ENCODE measurements around the gene NGEF.

DNA sequence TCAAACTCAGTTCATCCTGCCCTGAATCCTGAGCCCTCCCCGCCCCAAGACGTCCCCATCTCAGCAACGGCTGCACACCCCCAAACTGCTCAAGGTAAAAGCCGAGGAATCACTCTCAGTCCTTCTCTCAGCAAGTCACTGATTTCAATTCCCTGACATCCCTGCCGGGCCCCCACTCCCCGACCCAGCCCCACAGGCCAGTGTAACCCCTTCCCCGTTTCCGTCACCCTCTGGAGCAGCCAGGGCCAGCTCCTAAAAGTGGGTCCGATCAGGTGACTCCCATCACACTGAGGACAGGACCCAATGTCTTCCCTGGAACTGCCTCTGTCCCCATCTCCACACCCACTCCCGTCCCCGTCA lies 122.5 kb downstream of the NGEF start:
- no peak for TF ChIP-seq KDM1A (IDR thresholded peaks at IDR 0.05)
- TF ChIP-seq, protein P1, sequence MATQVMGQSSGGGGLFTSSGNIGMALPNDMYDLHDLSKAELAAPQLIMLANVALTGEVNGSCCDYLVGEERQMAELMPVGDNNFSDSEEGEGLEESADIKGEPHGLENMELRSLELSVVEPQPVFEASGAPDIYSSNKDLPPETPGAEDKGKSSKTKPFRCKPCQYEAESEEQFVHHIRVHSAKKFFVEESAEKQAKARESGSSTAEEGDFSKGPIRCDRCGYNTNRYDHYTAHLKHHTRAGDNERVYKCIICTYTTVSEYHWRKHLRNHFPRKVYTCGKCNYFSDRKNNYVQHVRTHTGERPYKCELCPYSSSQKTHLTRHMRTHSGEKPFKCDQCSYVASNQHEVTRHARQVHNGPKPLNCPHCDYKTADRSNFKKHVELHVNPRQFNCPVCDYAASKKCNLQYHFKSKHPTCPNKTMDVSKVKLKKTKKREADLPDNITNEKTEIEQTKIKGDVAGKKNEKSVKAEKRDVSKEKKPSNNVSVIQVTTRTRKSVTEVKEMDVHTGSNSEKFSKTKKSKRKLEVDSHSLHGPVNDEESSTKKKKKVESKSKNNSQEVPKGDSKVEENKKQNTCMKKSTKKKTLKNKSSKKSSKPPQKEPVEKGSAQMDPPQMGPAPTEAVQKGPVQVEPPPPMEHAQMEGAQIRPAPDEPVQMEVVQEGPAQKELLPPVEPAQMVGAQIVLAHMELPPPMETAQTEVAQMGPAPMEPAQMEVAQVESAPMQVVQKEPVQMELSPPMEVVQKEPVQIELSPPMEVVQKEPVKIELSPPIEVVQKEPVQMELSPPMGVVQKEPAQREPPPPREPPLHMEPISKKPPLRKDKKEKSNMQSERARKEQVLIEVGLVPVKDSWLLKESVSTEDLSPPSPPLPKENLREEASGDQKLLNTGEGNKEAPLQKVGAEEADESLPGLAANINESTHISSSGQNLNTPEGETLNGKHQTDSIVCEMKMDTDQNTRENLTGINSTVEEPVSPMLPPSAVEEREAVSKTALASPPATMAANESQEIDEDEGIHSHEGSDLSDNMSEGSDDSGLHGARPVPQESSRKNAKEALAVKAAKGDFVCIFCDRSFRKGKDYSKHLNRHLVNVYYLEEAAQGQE (IDR thresholded peaks at IDR 0.05; ENCODE audit: borderline replicate concordance): no peak
- TF ChIP-seq, protein P1 (CRISPR knock-in tag; IDR thresholded peaks at IDR 0.05; ENCODE audit: low read depth): no peak
- TF ChIP-seq EZH2 (IDR thresholded peaks at IDR 0.05; ENCODE audit: borderline replicate concordance, low read depth, low read length): no peak
- TF ChIP-seq, protein P2, sequence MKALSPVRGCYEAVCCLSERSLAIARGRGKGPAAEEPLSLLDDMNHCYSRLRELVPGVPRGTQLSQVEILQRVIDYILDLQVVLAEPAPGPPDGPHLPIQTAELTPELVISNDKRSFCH (CRISPR knock-in tag; IDR thresholded peaks at IDR 0.05): no peak
- TF ChIP-seq, protein P2 (tag; IDR thresholded peaks at IDR 0.05): no peak
- TF ChIP-seq, protein P3, sequence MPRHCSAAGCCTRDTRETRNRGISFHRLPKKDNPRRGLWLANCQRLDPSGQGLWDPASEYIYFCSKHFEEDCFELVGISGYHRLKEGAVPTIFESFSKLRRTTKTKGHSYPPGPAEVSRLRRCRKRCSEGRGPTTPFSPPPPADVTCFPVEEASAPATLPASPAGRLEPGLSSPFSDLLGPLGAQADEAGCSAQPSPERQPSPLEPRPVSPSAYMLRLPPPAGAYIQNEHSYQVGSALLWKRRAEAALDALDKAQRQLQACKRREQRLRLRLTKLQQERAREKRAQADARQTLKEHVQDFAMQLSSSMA (CRISPR knock-in tag; IDR thresholded peaks at IDR 0.05): no peak
- no peak for TF ChIP-seq ZNF76 (CRISPR knock-in tag; IDR thresholded peaks at IDR 0.05; ENCODE audit: borderline replicate concordance)
- no peak for TF ChIP-seq ARNT (IDR thresholded peaks at IDR 0.05)
- no peak for TF ChIP-seq ESRRA (IDR thresholded peaks at IDR 0.05; ENCODE audit: borderline replicate concordance, low read depth)
- TF ChIP-seq FOXK2 (conservative IDR thresholded peaks at IDR 0.05 in 1 of 2, IDR thresholded peaks at IDR 0.05 in 1 of 2; ENCODE audit: low read depth in 2 of 2): no peak
- TF ChIP-seq MYC (IDR thresholded peaks at IDR 0.05; ENCODE audit: low read depth, low read length): no peak
- no peak for TF ChIP-seq MYC (CRISPR knock-in tag; IDR thresholded peaks at IDR 0.05; ENCODE audit: borderline replicate concordance, low read depth)
- TF ChIP-seq, protein P4, sequence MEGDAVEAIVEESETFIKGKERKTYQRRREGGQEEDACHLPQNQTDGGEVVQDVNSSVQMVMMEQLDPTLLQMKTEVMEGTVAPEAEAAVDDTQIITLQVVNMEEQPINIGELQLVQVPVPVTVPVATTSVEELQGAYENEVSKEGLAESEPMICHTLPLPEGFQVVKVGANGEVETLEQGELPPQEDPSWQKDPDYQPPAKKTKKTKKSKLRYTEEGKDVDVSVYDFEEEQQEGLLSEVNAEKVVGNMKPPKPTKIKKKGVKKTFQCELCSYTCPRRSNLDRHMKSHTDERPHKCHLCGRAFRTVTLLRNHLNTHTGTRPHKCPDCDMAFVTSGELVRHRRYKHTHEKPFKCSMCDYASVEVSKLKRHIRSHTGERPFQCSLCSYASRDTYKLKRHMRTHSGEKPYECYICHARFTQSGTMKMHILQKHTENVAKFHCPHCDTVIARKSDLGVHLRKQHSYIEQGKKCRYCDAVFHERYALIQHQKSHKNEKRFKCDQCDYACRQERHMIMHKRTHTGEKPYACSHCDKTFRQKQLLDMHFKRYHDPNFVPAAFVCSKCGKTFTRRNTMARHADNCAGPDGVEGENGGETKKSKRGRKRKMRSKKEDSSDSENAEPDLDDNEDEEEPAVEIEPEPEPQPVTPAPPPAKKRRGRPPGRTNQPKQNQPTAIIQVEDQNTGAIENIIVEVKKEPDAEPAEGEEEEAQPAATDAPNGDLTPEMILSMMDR (IDR thresholded peaks at IDR 0.05 in 2 of 3, conservative IDR thresholded peaks at IDR 0.05 in 1 of 3; ENCODE audit: insufficient read depth in 2 of 3, low read depth in 1 of 3, low read length in 3 of 3): no peak
- no peak for TF ChIP-seq MTA3 (IDR thresholded peaks at IDR 0.05; ENCODE audit: borderline replicate concordance)

Measured in K562 (cell line).